Skin epidermis (tissue), 12 donors: ENCODE data around the gene EPS8L1.

ENCODE experiments used
- H3K27ac ChIP-seq, 21 experiments: fragments of 200-600 bp; sonication (generic) in 11 of 21; one replicate each; pipeline ENCODE4 v1.5.0; 2020; ENCODE audit warnings: mild to moderate bottlenecking in 3 of 21, inconsistent platforms in 2 of 21, moderate library complexity in 2 of 21
- H3K4me3 ChIP-seq, 7 experiments: fragments of 200-600 bp; sonication (generic) in 2 of 7; one replicate each; pipeline ENCODE4 v1.5.0; 2020; ENCODE audit warnings: inconsistent platforms in 2 of 7, mild to moderate bottlenecking in 2 of 7, moderate library complexity in 1 of 7

The EPS8L1 gene

GRCh38 chr19:55136399-55137102 lies 60.9 kb downstream of the EPS8L1 start:
- no peak overlapping the region for H3K27ac ChIP-seq
- H3K4me3 ChIP-seq = no peak overlapping the region
